MM.1S (cell line): ENCODE measurements around the gene MEIOSIN.
"Not testable (repeated sequence)": the region's sequence is repeated elsewhere in the genome, so short reads cannot be mapped to it uniquely, and the experiment has no call there.

Source experiments
- DNase-seq: peaks from one replicate; pipeline ENCODE4 v3.0.0-alpha.2; 2015
- H2AFZ ChIP-seq: fragments of 300-600 bp; sonication (generic); 2 replicates; pipeline ENCODE4 v1.6.0; 2016; ENCODE audit warnings: antibody characterized with exemption, low read length
- H3F3A ChIP-seq: fragments of 300-600 bp; sonication (generic); 2 replicates; pipeline ENCODE4 v1.6.1; 2016; ENCODE audit warnings: mild to moderate bottlenecking, antibody characterized with exemption, low read length, moderate library complexity, mixed read lengths; ENCODE audit not compliant: insufficient read depth
- H3K27ac ChIP-seq: fragments of 300-600 bp; sonication (generic); 2 replicates; pipeline ENCODE4 v1.5.1; 2016; ENCODE audit warnings: mild to moderate bottlenecking, low read length
- H3K27me3 ChIP-seq: fragments of 300-600 bp; sonication (generic); replicated peaks from 2 replicates; pipeline ENCODE4 v1.6.0; 2016; ENCODE audit warnings: low read length; ENCODE audit not compliant: insufficient read depth
- H3K36me3 ChIP-seq: fragments of 300-600 bp; sonication (generic); replicated peaks from 2 replicates; pipeline ENCODE4 v1.6.1; 2016; ENCODE audit warnings: mild to moderate bottlenecking, low read length, mixed read lengths; ENCODE audit not compliant: insufficient read depth
- H3K4me1 ChIP-seq: fragments of 300-600 bp; sonication (generic); 2 replicates; pipeline ENCODE4 v1.6.1; 2016; ENCODE audit warnings: low read length, mixed read lengths
- H3K4me2 ChIP-seq: fragments of 300-600 bp; sonication (generic); 2 replicates; pipeline ENCODE4 v1.6.0; 2016; ENCODE audit warnings: low read depth, low read length
- H3K4me3 ChIP-seq: fragments of 300-600 bp; sonication (generic); 2 replicates; pipeline ENCODE4 v1.5.1; 2016; ENCODE audit warnings: low read length, mixed read lengths
- H3K79me2 ChIP-seq: fragments of 300-600 bp; sonication (generic); 2 replicates; pipeline ENCODE4 v1.6.1; 2016; ENCODE audit warnings: mixed run types, low read length, mixed read lengths
- H3K9ac ChIP-seq: fragments of 300-600 bp; sonication (generic); 2 replicates; pipeline ENCODE4 v1.6.1; 2016; ENCODE audit warnings: low read length, mixed read lengths
- H3K9me2 ChIP-seq: fragments of 300-600 bp; sonication (generic); replicated peaks from 2 replicates; pipeline ENCODE4 v1.6.1; 2016; ENCODE audit warnings: mild to moderate bottlenecking, low read length, mixed read lengths; ENCODE audit not compliant: insufficient read depth
- H3K9me3 ChIP-seq: fragments of 300-600 bp; sonication (generic); replicated peaks from 2 replicates; pipeline ENCODE4 v1.6.1; 2016; ENCODE audit warnings: mild to moderate bottlenecking, low read length, mixed read lengths; ENCODE audit not compliant: insufficient read depth
- H4K20me1 ChIP-seq: fragments of 300-600 bp; sonication (generic); 2 replicates; pipeline ENCODE4 v1.6.1; 2016; ENCODE audit warnings: mild to moderate bottlenecking, low read length, moderate library complexity, mixed read lengths; ENCODE audit not compliant: insufficient read depth
- EZH2 ChIP-seq: fragments of 300-600 bp; sonication (generic); optimal IDR thresholded peaks from 2 replicates; pipeline ENCODE3; 2017; ENCODE audit warnings: low read depth, mild to moderate bottlenecking, antibody characterized with exemption, low read length, mixed read lengths
- EZH2phosphoT487 ChIP-seq: fragments of 300-600 bp; sonication (generic); IDR thresholded peaks from 2 replicates; pipeline ENCODE4 v1.6.1; 2018; ENCODE audit warnings: antibody characterized with exemption, low read length
- TF ChIP-seq, protein P1 (sequence below): fragments of 300-600 bp; sonication (generic); IDR thresholded peaks from 2 replicates; pipeline ENCODE4 v1.5.1; 2016; ENCODE audit warnings: antibody characterized with exemption, low read length, mixed read lengths

Gene MEIOSIN

DNA sequence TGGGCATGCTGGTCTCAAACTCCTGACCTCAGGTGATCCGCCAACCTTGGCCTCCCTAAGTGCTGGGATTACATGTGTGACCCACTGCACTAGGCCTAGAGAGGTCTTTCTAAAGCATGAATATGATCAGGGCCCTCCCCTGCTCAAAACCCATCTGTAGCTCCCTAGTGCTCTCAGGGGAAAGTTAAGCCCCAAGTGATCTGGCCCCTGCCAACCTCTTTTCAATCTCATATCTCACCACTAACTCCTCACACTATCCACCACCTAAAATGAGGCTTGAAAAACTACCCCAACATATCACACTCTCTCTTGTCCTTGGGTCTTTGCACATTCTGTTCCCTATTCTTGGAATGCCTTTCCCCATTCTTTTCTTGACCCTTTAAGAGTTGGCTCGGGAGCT, 61.4 kb downstream of the MEIOSIN start:
- Histone ChIP-seq H3F3A (no peaks in the 10 kb centered on the region), H3K9me2 (no peaks in the 10 kb centered on the region), H3K79me2 (peaks cover 17% of the 10 kb centered on the region), H3K27me3 (no peaks in the 10 kb centered on the region), H3K9ac (no peak overlapping the region), H4K20me1 (no peaks in the 10 kb centered on the region), H3K27ac (no peak overlapping the region), H3K4me1 (peaks cover 15% of the 10 kb centered on the region), H3K36me3 (no peaks in the 10 kb centered on the region), H3K4me3 (no peak overlapping the region), H3K4me2 (no peak overlapping the region), H3K9me3 (no peaks in the 10 kb centered on the region), H2AFZ (no peak overlapping the region)
- TF ChIP-seq, protein P1, sequence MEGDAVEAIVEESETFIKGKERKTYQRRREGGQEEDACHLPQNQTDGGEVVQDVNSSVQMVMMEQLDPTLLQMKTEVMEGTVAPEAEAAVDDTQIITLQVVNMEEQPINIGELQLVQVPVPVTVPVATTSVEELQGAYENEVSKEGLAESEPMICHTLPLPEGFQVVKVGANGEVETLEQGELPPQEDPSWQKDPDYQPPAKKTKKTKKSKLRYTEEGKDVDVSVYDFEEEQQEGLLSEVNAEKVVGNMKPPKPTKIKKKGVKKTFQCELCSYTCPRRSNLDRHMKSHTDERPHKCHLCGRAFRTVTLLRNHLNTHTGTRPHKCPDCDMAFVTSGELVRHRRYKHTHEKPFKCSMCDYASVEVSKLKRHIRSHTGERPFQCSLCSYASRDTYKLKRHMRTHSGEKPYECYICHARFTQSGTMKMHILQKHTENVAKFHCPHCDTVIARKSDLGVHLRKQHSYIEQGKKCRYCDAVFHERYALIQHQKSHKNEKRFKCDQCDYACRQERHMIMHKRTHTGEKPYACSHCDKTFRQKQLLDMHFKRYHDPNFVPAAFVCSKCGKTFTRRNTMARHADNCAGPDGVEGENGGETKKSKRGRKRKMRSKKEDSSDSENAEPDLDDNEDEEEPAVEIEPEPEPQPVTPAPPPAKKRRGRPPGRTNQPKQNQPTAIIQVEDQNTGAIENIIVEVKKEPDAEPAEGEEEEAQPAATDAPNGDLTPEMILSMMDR, result no peak
- DNase-seq, result no peak

GRCh38 chr19:45798995-45799517, 65.8 kb downstream of the MEIOSIN start:
- no peaks in the 10 kb centered on the region for H3K9me2 ChIP-seq
- H2AFZ ChIP-seq, result peak overlapping the region; percentile 9; the same call in 1 of the 2 replicates
- H3K27ac ChIP-seq, result no peak overlapping the region
- H3K36me3 ChIP-seq, result no peaks in the 10 kb centered on the region
- no peaks in the 10 kb centered on the region for H3K9me3 ChIP-seq
- H3K4me1 ChIP-seq, result no peaks in the 10 kb centered on the region
- TF ChIP-seq, protein P1, result peak; percentile 83
- TF ChIP-seq EZH2 (no peak), EZH2phosphoT487 (no peak)
- no peaks in the 10 kb centered on the region for H4K20me1 ChIP-seq
- no peaks in the 10 kb centered on the region for H3K27me3 ChIP-seq
- no peaks in the 10 kb centered on the region for H3K79me2 ChIP-seq
- peak overlapping the region; percentile 22; the same call in 1 of the 2 replicates for H3K4me2 ChIP-seq
- H3K4me3 ChIP-seq, result no peak overlapping the region
- no peak overlapping the region for H3K9ac ChIP-seq
- DNase-seq, result peak; percentile 44
- H3F3A ChIP-seq, result no peaks in the 10 kb centered on the region

DNA sequence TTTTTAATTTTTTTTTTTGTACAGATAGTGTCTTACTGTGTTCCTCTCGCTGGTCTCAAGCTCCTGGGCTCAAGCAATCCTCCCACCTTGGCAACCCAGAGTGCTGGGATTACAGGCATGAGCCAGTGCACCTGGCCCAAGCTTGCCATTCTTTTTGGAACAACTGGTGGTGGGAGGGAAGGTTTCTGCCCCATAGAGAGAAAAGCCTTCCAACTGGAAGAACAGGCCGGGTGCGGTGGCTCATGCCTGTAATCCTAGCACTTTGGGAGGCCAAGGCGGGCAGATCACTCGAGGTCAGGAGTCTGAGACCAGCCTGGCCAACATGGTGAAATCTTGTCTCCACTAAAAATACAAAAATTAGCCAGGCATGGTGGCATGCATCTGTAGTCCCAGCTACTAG, 66.3 kb downstream of the MEIOSIN start:
- H3K9me2 ChIP-seq, H3K27me3 ChIP-seq, H3K36me3 ChIP-seq, DNase-seq, H3K4me3 ChIP-seq, H2AFZ ChIP-seq, H3F3A ChIP-seq, H3K9me3 ChIP-seq, H3K27ac ChIP-seq, H3K79me2 ChIP-seq, H3K9ac ChIP-seq, H3K4me2 ChIP-seq, H4K20me1 ChIP-seq, H3K4me1 ChIP-seq: not testable (repeated sequence)

DNA sequence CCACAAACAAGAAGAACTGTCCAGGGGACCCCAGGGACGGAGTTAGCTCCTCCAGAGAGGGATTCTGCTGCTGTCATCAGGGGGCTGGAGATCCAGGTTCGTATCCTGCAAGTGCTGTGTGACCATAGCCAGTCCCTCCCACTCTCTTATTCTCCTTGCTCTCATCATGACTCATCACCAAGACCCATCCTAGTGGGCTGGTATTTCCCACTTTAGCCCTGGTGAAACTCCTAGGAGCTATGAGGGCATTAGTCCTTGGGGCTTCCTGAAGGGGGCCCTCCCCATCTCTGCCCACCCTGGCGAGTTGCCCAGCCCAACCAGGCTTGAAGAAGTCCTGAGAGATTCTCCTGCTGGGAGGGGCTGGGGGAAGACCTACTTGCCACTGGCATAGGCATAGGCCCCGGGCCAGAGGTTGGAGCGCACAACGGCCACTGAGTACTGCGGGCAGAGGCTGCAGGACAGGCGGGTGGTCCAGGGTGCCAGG, 66.9 kb downstream of the MEIOSIN start:
- no peak overlapping the region for H3K27ac ChIP-seq
- no peaks in the 10 kb centered on the region for H3K36me3 ChIP-seq
- no peaks in the 10 kb centered on the region for H3K9me2 ChIP-seq
- H3F3A ChIP-seq, result no peaks in the 10 kb centered on the region
- H3K9me3 ChIP-seq, result no peaks in the 10 kb centered on the region
- H3K79me2 ChIP-seq, result no peaks in the 10 kb centered on the region
- H3K4me2 ChIP-seq, result no peak overlapping the region
- no peaks in the 10 kb centered on the region for H3K4me1 ChIP-seq
- no peaks in the 10 kb centered on the region for H4K20me1 ChIP-seq
- DNase-seq, result no peak
- no peaks in the 10 kb centered on the region for H3K27me3 ChIP-seq
- no peak overlapping the region for H3K9ac ChIP-seq
- TF ChIP-seq, protein P1, result no peak
- TF ChIP-seq EZH2phosphoT487, result no peak
- no peak for TF ChIP-seq EZH2
- no peak overlapping the region for H3K4me3 ChIP-seq
- H2AFZ ChIP-seq, result no peak overlapping the region
